AML-193 (cell line): ENCODE measurements around the gene RPL28.

Experiments used
- DNase-seq, 2 experiments: peaks; one replicate each; lab custom pipeline; 2025; lab: John Stamatoyannopoulos, UW

RPL28 gene

DNA sequence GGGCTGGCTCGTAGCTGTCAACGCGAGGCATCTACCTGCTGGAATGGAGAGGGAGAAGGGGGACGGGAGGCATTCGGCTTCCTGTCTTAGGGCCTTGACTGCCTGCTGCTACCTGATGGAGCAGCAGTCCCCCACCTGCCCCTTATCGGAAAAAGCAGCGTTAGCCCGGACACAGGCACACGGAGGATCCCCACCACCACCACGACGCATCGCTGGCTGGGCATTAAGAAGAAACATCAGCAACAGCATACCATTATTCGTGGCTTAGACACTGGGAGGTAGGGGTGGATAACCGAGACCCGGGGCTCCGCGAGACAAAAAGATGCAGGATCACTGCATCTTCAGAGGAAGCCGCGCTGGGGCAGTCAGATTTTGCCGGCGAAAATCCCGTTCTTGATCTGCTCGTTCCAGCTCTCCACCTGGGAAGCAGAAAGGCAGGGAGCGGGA is 32.4 kb upstream of the RPL28 start:
- DNase-seq = no peak

DNA sequence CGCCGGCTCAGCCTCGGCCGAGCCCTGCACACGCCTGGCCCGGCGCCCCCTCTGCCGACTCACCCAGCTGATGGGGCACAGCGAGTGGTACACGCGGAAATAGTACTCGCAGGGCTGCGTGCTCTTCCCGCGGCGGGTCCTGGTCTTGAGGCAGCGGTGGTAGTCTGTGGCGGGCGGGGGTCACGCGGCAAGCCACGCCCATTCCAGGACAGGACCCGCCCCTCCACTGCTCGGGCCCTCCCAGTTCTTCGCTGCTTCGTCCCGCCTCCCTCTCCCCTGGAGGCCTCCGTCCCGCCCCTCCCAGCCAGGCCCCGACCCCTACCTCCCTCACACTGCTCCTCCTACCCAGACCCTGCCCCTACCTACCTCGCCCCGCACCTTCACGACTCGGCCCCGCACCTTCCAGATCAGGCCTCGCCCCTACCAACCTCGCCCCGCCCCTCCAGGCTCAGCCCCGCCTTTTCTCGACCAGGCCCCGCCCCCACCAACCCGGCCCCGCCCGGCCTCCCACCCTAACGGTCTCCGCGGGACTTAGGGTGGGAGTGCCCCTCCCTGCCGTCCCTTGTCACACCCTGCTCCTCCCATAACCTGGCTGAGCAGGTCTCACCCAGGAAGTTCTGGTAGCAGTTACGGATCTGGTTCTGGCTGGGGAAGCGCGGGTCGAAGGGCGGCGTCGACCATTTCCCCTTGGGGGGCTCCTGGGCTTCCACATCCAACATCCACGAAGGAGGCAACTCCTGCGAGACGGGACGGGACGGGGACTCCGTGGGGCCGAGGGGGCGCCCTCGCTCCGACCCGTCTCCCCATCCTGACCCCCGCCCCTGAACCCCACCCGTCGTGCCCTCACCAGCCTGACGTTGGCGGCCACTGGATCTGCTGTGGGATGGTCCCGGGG is 31.7 kb upstream of the RPL28 start:
- no peak for DNase-seq

DNA sequence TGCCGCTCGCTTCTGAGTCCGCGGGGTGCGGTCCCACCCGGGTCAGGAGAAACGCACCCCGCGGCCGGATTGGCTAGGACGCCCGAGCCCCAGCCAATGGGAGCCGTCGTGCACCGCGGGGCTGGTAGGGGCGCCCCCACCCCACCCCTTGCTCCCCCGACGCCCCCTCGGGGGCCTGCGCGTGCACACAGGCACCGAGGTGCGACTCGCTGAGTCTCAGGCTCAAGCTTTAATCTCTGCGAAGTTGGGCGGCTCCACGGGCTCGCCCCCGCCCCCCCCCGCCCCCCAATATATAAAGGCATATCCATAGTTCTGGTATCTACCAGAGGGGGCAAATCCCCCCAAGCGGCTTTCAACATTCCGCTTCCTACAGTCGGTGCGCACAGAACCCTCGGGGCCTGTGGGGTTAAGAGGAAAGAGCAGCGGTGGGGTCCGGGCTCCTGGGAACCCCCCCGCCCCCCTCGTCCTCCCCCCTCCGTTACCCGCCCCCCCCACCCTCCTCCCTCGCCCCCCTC is 31.0 kb upstream of the RPL28 start, which contains the start of gene COX6B2:
Gene COX6B2 (minus strand): TSS at position 22 of the 515 bp plus-strand sequence. CDS start 198 bp downstream, outside the sequence.
- no peak for DNase-seq

DNA sequence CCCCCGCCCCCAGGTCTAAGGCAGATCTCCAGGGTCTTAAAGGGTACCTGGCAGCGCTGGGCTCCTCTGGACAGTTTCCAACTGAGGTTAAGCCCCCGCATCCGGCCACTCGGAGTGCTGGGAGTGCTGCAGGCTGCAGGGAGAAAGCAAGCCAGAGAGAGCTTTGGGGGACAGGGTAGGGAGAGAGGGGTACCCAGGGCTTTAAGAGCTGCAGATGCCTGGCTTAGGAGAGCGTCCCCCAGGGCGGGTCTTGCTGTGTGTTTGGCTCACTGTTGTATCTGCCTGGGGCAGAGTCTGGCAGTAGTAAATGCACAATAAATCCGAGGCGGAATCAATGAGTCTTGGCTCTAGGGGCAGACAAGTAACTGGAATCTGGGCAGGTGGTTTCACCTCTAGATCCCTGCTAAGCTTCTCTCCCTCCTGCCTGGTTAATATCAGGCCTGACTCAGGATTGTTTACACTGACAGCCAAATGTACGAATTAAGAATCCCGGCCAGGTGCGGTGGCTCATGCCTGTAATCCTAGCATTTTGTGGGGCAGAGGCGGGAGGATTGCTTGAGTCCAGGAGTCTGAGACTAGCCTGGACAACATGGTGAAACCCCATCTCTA is 30.4 kb upstream of the RPL28 start:
- DNase-seq = no peak

DNA sequence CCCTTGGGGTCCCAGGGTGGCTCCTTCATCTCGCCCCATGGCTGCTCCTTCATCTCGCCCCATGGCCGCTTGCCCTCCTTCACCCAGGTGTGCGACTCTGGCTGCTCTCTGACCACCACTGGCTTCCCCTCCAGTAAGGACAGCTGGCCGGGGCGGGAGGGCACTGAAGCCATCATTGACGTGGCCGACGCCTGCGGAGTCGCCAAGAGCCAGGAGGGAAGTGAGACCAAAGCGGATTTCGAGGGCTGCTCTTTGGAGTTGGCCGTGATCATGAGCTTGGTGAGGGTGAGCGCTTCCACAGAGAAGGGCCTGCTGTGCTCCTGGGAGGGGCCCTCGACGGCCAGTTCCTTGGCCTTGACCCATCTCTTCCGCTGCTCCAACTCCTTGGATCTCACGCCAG is 27.2 kb upstream of the RPL28 start:
- no peak for DNase-seq

DNA sequence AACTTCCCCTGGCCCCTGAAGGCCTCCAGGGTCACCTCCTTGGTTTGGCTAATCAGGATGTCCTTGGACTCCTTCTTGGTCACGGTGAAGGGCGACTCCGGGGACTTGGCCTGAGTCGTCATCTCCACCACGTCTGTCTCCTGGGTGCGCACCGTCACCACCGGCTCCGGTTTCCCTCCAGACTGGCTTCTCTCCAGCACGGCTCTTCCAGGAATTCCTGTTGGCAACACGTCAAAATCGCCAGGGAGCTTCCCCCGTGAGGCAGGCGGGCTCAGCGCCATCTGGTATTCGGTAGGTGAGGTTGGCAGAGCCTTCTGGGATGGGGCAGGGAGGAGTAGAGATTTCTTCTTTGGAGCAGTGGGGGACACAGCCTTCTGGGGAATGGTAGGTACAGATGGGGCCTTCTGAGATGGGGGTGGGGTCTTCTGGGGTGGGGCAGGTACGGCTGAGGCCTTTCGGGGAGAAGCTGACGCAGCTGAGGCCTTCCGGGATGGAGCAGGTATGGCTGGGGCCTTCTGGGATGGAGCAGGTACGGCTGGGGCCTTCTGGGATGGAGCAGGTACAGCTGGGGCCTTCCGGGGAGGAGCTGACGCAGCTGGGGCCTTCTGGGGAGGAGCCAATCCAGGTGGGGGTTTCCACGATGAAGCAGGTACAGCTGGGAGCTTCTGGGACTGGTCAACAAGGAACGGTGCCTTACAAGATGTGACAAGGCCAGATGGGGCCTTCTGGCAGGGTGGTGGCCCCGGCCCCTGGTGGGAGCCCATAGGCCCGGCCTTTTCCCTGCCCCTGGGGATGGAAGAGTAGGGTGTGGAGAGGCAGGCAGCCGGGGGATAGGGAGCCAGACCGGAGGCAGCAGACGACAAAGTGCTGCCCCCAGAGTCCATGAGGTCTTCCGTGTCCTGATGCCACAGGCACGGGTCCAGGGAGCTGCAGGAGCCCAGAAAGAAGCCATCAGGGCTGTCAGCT is 26.5 kb upstream of the RPL28 start:
- DNase-seq = no peak

DNA sequence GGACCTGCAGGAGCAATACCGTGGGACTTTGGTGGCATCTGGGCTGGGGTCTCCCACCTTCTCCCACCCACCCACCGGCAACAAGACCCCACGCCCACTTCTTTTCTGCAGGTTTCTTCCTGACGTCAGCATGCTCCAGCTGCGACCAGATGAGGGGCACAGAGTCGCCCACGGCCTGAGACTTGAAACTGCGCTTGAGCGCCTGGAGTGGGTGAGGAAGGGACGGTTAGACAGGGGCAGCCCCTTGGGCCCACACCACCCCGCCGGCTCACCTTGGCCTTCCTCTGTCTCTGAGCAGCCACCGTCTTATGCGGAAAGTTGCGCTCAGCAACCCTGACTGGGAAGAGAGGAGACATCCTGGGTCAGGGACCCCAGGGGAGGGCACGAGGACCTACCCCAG is 24.8 kb upstream of the RPL28 start:
- DNase-seq = no peak

DNA sequence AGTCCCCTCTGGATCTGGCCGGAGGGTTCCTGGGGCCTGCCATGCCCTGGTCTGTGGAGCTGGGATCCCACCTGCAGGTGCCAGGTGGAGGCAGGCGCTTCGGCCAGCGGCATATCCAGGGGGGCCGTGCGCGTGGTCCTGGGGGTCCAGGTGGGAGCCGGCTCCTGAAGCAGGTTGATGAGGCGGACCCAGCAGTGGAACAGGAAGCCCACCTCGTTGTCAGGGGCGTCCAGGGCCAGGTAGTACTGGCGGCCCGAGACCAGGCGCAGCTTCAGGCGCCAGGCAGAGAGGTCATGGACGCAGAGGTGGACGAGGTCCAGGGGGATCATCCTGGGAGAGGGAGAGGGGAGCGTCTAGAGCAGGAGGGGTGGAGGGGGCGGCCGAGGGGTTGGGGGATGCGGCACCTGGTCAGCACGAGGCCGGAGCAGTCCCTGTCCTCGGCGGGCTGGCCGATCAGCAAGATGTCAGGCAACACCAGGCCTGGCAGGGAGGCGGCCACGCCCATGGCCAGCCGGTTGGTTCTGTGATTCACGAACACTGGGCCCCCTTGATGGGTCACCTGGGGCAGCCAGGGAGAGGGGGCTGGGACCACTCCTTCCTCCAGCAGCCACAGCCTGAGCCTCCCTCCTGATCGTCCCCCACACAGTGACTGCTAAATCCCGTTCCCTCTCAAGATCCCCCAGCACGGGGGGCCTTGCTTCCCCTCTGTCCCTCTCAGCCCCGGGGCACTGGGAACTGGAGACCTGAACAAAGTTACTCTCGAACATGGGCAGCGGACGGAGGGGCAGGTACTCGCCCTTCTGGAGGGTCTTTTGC is 23.4 kb upstream of the RPL28 start:
- no peak for DNase-seq

DNA sequence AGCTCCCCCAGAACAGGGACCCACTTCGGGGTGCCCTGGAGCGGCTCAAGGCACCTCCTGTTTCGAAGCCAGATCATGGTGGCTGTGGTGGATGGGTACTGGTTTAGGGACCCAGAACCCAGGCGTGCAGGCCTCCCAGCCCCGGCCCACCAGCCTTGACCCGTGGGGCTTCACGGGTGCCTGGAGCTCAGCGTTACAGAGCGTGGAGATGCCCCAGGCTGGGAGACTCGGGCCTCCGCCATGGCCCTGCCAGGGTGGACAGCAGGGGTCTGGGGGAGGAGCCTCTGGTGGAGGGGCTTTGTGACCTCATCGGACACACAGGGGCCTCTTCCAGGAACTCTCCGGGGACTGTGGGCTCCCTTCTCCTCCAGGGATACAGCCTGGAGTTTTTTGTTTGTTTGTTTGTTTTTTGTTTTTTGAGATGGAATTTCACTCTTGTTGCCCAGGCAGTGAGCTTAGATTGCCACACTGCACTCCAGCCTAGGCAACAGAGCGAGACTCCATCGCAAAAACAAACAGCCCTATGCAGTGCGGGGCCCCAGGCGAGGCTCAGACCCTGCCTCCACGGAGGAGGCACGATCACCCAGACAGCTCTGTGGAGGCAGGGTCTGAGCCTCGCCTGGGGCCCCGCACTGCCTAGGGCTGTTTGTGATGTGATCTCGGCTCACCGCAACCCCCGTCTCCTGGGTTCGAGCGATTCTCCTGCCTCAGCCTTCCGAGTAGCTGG is 22.6 kb upstream of the RPL28 start, which contains the start of gene GARIN5B:
Gene GARIN5B (minus strand): TSS at position 271 of the 727 bp plus-strand sequence. CDS start 194 bp downstream, at position 77.
- DNase-seq = no peak

DNA sequence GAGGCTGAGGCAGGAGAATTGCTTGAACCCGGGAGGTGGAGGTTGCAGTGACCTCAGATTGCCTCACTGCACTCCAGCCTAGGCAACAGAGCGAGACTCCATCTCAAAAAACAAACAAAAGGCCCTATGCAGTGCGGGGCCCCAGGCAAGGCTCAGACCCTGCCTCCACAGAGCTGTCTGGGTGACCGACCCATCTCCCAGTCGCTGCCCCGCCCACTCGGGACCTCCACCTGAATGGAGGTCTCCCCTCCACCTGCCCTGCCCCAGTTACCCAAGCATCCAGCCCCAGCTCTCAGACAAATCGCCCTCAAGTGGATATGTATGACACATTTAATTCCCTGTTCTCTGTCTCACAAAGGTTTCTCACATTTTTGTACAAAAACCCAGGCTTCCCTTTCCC is 20.5 kb upstream of the RPL28 start:
- DNase-seq = no peak

DNA sequence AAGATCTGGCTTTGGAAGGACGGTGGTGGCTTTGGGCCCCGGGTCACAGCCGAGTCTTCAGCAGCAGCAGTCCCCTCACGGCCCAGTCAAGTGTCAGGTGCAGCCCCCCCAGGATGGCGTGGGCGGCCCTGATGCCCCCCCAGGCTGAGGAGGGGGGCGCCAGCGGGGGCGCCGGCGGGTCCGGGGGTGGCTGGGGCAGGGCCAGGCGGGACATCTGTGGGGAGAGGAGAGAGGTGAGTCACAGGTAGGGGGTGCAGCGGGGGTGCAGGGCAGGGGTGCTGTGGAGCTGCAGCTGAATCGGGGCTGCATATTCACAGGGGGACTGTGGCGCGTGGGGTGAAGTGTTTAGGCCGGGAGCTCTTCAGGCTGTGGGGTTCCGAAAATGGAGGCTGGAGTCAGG is 19.8 kb upstream of the RPL28 start:
- no peak for DNase-seq

DNA sequence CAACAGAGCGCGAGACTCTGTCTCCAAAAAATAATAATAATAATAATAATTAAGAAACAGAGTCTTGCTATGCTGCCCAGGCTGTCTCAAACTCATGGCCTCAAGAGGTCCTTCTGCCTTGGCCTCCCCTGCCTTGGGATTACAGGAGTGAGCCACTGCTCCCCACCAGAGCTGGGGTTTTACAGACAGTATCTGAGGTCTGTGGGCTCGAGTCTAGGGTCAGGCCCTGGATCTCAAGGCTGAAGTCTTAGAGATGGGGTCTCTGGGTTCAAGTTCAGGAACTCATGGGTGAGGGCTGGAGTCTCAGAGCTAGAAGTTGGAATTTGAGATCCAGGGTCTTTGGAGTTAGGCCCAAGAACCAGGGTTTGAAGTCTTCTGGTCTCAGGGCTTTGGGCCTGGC is 18.9 kb upstream of the RPL28 start:
- DNase-seq = no peak

DNA sequence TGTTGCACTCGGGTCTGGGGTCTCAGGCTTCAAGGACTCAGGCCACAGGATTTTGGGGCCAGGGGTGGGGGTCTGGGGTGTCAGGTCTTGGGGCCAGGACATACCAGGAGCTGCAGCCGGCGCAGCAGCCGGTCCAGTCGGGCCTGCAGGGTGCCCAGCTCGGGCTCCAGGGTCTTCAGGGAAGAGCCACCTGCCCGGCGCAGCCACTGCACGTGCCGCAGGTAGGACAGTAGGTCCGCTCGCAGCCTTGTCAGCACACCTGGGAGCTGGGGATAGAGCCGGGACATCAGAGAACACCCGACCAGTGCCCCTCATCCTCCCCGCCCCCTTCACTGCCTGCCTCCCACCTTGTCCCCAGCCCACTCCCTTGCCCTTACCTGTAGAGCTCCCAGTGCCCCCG is 17.6 kb upstream of the RPL28 start:
- no peak for DNase-seq

DNA sequence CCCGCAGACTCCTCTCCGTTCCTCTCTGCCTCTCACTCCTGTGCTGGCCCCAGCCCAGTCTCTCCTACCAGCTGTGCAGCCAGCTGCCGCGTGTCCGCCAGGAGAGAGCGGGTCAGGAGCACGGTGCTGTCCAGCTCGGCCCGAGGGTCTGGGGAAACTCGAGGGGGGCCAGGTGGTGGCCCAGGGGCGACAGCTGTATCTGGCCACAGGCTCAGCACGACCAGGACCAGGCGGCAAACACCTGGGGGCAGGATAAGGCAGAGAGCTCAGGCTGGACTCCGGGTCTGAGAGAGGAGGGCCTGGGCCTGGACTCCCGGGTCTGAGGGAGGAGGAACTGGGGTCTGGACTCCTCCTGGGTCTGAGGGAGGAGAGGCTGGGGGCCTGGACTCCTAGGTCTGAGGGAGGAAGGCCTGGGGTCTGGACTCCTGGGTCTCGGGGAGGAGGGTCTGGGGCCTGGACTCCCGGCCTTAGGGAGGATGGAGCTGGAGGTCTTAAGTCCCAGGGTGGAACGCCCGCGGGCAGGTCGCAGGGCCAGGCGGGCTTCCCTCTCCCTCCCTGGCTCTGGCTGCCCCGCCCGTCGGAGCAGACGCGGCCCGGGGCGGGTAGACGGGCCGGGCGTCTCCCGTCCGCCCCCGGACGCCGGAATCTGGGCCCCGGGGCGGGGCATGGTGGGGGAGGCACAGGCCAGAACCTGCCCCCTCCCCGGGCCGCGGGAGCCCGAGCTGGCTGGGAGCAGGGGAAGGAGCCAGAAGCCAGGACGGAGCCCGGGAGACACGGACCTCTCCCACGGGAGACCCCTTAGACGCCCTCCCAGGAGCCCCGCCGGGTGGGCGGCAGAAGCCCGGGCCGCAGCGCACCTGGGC is 16.8 kb upstream of the RPL28 start:
- no peak for DNase-seq

DNA sequence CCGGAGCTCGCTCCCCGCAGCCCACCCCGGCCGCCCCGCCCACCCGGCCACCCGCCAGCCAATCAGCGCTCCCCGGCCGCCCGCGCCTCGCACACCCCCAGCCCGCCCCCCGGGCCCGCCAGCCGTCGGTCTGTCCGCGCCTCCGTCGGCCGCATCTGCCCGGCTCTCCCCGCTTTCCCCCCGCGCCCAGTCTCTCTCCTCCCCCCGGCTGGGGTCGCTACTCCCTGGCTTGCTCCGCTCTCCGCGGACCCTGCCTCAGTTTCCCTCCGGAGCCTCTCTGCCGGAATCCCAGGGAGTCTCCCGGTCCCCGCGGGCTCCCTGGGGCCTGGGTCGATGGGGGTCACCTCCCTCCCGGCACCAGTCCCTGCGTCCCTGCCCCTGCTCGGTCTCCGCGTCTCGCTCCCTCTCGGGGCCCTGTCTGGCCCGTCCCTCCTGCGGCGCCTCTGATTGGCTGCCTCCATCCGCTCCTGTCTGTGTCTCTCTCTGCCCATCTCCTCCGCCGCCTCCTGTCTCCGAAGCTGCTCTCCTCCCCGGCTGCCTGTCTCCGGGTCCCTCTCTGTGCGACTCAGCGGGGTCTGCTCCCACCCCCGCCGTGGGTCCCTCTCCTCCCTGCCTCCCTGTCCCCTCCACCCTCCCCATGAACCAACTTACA is 16.0 kb upstream of the RPL28 start:
- no peak for DNase-seq

DNA sequence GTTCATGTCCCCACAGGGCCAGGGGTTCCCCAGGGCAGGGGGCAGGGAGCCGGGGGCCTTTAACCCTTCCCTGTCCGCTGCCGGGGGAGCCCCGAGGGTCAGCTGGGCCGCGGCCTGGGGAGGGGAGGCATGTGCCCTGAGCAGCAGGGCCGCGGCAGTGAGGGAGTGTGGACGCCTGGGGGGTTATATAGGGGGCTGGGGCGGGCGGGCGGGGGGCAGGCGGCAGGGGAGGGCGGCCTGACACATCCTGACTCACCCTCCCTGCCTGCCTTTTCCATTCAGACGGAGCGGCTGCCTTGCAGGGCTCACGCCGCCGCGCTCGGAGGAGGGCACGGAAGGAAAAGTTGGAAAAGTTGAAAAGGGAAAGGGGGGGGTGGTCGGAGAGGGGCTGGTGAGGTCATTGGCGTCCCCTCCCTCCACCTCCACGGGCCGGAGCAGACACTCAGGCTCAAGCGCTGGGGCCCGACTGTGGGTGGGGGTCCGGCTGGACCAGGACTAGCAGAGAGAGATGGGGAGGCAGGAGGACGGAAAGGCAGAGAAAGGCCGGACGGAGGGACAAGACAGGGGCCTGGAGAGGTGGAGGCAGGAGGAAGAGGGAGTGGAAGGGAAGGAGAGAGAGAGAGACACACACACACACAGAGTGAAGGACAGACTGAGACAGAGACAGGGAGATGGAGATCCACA is 15.3 kb upstream of the RPL28 start, which contains the start of gene IL11:
Gene IL11 (minus strand): TSS at position 159 of the 684 bp plus-strand sequence. CDS start 153 bp downstream, at position 6.
- DNase-seq = no peak

DNA sequence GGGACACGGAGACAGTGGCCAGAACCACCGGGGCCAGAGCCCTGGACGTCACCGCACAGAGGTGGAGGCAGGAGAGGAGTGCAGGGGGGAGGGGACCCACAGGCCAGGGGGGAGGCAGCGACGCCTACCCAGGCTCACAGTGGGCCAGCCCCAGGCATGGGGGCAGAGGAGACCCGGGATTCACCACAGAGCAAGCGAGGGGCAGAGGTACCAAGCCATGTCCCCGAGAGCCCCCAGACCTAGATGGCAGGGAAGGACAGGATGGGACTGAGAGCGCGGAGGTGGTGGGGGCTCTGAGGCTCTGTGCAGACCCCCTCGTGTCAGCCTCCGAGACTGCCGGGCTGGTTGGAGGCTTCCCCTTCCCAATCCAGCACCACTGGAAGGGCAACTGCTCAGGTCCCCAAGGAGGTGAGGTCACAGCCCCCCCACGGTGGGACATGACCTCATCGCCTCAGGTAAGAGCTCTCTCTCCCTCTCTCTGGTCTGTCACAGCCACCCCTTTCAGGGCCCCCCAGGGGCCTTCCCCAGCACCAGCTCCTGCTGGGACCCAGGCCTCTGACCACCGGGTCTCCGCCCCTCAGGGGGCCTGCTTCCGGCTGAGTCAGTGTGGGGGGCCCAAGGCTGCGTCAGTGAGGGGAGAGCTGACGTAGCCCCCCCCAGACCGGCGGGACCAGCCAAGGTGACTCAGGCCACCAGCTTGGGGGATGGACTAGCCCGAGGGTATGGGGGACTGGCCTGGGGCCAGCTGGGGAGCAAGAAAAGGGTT is 13.2 kb upstream of the RPL28 start:
- no peak for DNase-seq
